A172 (cell line): ENCODE data around the gene FAM210B. TPM values are rescaled to one million over a fixed set of nuclear protein-coding genes. Genes with fewer than 3 reads are reported as not detected.
"Not testable (repeated sequence)": the region's sequence is repeated elsewhere in the genome, so short reads cannot be mapped to it uniquely, and the experiment has no call there.

Source experiments
- DNase-seq: peaks from one replicate; pipeline ENCODE4 v3.0.0-alpha.2; 2015; ENCODE audit warnings: low spot score
- total RNA-seq: library from RNA; depleted of rRNA; stranded (reverse); fragments of >200 nt; shearing (Covaris generic); gene quantifications from 2 replicates; pipeline ENCODE4 v1.2.3, GENCODE V29; 2014; rRNA removed

The FAM210B gene
- 40.1 and 42.3 TPM in 2 replicates for total RNA-seq

GRCh38 chr20:56358600-56359211 lies at the start of gene FAM210B:
Gene FAM210B, plus strand, starts transcription at chr20:56358974. Its CDS starts 32 bp downstream, at chr20:56359006.
- DNase-seq: peak; percentile 72

- DNase-seq: no peak
Measured at GRCh38 chr20:56316051-56316450, 42.7 kb upstream of the FAM210B start.

- no peak for DNase-seq
Measured at GRCh38 chr20:56316483-56316882, 42.3 kb upstream of the FAM210B start.

GRCh38 chr20:56322681-56323080 lies 36.1 kb upstream of the FAM210B start:
- DNase-seq: no peak

- no peak for DNase-seq
Measured at GRCh38 chr20:56323206-56323605, 35.6 kb upstream of the FAM210B start.

- DNase-seq: no peak
Measured at GRCh38 chr20:56323656-56324055, 35.1 kb upstream of the FAM210B start.

- no peak for DNase-seq
Measured at GRCh38 chr20:56324806-56325205, 34.0 kb upstream of the FAM210B start.

GRCh38 chr20:56328861-56329260 lies 29.9 kb upstream of the FAM210B start:
- DNase-seq: peak; percentile 7

- not testable (repeated sequence) for DNase-seq
Measured at GRCh38 chr20:56336709-56337108, 22.1 kb upstream of the FAM210B start.

GRCh38 chr20:56342783-56343182 lies 16.0 kb upstream of the FAM210B start:
- no peak for DNase-seq

GRCh38 chr20:56343861-56344381 lies 14.9 kb upstream of the FAM210B start:
- no peak for DNase-seq

GRCh38 chr20:56345911-56346310 lies 12.9 kb upstream of the FAM210B start:
- no peak for DNase-seq

GRCh38 chr20:56347628-56348304 lies 11.0 kb upstream of the FAM210B start:
- no peak for DNase-seq

- no peak for DNase-seq
Measured at GRCh38 chr20:56348305-56348693, 10.5 kb upstream of the FAM210B start.

GRCh38 chr20:56348746-56349145 lies 10.0 kb upstream of the FAM210B start:
- DNase-seq: no peak

- no peak for DNase-seq
Measured at GRCh38 chr20:56350842-56351241, 7.9 kb upstream of the FAM210B start.

- DNase-seq: no peak
Measured at GRCh38 chr20:56352345-56353055, 6.3 kb upstream of the FAM210B start.

- no peak for DNase-seq
Measured at GRCh38 chr20:56353356-56353755, 5.4 kb upstream of the FAM210B start.

- no peak for DNase-seq
Measured at GRCh38 chr20:56358070-56358469, 704 bp upstream of the FAM210B start.

- peak; percentile 38 for DNase-seq
Measured at GRCh38 chr20:56359212-56360132, 698 bp downstream of the FAM210B start.

- no peak for DNase-seq
Measured at GRCh38 chr20:56360133-56360907, 1.5 kb downstream of the FAM210B start.
